NCI-H2171 (cell line): ENCODE measurements around the gene CNOT1.
"Not testable (repeated sequence)": the region's sequence is repeated elsewhere in the genome, so short reads cannot be mapped to it uniquely, and the experiment has no call there.

Experiments used
- DNase-seq: peaks from one replicate; lab custom pipeline; 2025; lab: John Stamatoyannopoulos, UW

The CNOT1 gene

GRCh38 chr16:58502217-58502921 is 127.3 kb downstream of the CNOT1 start:
- DNase-seq: no peak

DNA sequence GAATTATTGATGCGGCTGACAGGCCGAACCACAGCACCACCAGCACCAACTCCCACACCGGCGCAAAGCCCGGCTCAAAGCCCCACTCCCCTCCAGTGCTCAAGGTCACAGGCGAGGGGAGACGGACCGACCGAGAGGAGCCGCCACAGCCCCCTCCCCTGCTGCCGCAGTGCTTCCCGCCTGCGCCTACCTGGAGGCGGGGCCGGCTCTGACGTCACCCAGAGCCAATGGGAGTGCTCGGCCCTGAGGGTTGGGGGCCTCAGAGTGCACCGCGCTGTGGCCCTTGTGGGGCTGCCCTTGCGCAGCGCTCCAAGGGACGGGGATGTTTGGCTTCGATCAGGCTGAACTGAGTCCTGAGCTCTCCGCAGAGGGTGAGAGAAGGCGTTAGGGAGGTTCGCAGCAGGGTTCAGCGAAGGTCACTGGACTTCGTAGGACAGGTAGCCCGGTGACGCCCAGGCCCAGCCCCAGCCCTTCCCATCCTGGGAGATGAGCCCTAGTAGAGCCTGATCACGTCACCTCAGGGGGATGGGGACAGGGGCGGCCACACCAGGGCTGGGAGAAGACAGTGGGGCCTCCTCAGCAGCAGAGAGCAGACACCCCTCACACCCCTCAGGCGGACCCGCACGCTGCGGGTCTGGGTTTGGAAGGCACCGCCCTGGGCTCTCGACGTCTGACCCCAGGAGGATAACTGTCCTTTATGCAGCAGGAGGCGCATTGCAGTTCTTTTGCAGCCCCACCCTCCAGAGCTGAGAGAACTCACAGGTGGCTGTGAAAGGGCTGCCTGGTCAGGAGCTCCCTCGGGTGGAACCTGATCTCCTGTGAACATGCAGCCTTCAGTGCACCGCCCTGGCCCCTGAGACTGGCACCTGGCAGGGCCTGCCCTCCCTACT is 128.1 kb downstream of the CNOT1 start:
- peak; percentile 74 for DNase-seq

GRCh38 chr16:58500430-58501241 is 129.0 kb downstream of the CNOT1 start:
- no peak for DNase-seq

DNA sequence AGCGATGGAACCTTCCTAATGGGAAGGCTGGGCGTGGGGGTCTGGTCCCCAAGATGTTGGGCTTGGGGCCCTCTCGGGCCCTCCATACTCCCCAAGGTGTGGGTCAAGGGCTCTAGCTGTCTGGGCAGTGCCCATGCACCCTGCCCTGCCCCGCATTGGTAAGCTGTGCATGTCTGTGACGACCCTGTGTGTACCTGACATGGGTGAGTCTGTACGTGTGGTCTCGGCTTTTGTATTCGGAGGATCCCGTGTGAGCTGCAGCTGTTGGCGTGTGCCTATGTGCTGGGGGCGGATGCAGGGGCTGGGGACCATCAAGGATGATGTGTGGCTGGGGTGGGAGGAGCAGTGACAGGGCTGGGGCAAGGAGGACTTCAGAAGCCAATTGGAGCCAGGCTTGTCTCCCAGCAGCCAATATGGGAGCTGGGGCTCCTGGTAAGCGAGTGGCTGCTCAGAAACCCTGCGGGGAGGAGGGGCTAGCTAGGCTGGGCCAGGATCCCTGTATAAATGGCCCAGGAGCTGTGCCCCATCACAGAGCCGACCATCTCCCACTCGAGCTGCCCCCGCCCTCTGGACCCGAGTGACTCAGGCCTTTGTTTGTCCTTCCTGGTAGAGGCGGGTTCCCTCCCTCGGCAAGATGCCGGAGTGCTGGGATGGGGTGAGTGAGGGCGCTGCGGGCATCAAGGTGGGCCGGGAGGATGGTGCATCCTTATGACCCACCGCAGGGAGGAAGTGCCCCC is 129.8 kb downstream of the CNOT1 start, which contains the start of gene NDRG4:
TSS of gene NDRG4 (plus strand) at position 529 of the 737 bp plus-strand sequence. CDS start at position 635, 106 bp downstream.
- DNase-seq: peak; percentile 89

- DNase-seq: no peak
These were observed 130.5 kb downstream of the CNOT1 start for GRCh38 chr16:58499092-58499511.

DNA sequence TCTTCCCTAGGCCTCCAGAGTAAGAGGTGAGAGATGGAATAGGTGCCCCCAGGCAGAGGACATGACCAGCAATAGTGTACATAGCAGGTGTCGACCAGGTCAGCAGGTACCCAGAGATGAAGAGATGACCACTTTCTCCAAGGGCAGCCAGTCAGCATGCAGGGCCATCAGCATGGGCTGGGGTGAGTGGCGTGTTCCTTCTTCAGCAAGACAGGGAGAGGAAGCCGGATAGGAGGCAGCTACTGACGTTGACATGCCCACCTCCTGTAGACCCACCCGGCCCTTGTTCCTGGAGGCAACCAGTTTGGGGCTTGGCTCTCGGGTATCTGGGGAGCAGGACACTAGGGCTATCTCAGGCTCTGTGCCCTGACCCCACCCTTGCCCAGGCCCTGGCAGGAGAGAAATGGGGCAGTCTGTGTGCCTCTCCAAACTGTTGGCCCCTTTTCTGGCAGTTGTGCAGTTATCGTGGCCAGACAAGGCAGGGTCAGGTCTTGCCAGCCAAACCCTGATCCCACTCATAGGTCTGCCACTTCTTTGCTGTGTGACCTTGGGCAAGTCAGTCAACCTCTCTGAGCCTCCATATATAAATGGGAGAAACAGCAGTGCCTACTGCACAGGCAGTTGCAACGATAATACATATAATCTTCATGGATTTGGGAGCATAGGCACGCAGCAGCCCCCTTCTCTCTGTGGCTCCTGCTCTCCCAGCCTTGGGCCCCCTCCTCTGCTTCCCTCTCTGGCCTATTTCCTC is 131.1 kb downstream of the CNOT1 start:
- DNase-seq: no peak

GRCh38 chr16:58497935-58498334 is 131.7 kb downstream of the CNOT1 start:
- no peak for DNase-seq

DNA sequence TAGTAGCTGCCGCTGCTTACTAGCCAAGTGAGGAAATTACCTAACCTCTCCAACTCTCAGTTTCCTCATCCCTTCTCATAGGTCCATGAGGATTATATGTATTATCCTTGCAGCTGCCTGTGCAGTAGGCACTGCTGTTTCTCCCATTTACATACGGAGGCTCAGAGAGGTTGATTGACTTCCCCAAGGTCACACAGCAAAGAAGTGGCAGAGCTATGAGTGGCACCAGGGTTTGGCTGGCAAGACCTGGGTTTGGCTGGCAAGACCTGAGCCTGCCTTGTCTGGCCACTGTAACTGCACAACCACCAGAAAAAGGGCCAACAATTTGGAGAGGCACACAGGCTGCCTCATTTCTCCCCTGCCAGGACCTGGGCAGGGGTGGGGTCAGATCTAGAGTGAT is 132.2 kb downstream of the CNOT1 start:
- DNase-seq: no peak

- no peak for DNase-seq
These were observed 133.9 kb downstream of the CNOT1 start for GRCh38 chr16:58495521-58496331.

DNA sequence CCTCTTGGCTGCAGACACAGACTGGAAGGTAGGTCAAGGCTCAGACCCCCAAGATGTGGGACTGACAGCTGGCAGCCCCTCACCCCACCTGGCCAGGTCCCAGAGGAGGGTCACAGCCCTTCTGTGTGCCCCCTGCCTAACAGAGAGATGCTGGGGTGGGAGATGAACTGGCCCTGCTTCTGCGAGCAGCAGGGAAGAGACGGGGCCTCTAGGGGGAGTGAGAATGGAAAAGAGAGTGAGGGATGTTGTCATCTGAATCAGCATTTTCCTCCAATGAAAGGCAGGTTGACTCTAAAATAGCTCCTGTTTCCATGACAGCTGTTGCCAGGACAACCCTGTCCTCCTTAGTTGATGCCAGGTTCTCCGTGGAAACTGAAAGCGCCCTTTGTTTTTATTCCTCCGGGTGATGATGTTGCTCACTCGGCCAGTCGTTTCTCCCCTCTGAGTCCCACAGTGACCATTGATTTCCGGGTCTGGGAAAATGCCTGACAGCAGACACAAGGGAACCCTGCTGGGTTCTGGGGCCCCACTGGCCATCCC is 134.6 kb downstream of the CNOT1 start:
- DNase-seq: peak; percentile 81

- DNase-seq: no peak
These were observed 135.7 kb downstream of the CNOT1 start for GRCh38 chr16:58493756-58494431.

- peak; percentile 20 for DNase-seq
These were observed 136.9 kb downstream of the CNOT1 start for GRCh38 chr16:58492735-58493134.

GRCh38 chr16:58492066-58492465 is 137.6 kb downstream of the CNOT1 start:
- peak; percentile 69 for DNase-seq

DNA sequence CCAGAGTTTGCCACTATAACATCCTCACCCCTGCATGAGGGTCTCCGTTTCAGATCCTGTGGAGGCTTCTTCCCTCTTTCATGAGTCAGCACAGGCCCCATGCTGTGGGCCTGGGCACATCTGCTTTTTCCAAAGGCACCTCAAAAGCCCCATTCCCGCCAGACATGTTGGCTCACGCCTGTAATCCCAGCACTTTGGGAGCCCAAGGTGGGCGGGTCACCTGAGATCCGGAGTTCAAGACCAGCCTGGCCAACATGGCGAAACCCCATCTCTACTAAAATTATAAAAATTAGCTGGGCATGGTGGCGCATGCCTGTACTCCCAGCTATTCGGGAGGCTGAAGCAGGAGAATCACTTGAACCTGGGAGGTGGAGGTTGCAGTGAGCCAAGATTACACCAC is 139.1 kb downstream of the CNOT1 start:
- not testable (repeated sequence) for DNase-seq

DNA sequence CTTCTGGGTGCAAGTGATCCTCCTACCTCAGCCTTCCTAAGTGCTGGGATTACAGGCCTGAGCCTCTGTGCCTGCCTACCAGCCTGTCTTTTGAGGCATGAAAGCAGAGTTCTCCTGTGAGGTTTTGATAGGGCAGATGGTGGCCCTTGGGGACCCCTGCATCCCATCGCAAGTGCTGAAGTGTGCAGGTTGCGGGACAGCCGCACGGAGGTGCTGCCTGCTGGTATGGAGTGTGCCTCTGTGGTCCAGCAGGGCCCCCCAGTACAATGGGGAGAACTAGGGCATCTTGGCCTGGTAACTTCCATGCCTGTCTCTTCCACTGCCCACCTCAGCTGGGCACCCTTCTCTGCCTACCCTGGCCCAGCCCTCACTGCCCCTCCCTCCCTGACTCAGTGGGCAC is 139.6 kb downstream of the CNOT1 start:
- no peak for DNase-seq

DNA sequence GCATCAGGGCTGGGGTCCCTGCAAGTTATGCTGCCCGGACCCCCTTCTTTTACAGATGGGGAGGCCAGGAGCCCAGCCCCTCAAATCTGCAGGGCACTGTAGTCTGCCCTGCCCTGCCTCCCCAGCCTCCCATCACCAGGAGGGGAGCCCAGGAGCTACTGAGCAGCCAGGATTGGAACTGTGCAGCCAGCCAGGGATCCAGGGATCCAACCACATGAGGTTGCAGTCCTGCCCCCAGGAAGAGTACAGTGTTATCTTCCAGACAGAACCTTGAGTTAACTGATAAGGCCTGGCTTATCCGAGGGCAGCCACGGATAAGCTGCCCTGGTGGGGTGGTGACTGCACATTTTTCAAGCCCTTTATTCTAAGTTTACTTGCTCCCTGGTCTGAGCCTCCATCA is 141.1 kb downstream of the CNOT1 start:
- DNase-seq: no peak

DNA sequence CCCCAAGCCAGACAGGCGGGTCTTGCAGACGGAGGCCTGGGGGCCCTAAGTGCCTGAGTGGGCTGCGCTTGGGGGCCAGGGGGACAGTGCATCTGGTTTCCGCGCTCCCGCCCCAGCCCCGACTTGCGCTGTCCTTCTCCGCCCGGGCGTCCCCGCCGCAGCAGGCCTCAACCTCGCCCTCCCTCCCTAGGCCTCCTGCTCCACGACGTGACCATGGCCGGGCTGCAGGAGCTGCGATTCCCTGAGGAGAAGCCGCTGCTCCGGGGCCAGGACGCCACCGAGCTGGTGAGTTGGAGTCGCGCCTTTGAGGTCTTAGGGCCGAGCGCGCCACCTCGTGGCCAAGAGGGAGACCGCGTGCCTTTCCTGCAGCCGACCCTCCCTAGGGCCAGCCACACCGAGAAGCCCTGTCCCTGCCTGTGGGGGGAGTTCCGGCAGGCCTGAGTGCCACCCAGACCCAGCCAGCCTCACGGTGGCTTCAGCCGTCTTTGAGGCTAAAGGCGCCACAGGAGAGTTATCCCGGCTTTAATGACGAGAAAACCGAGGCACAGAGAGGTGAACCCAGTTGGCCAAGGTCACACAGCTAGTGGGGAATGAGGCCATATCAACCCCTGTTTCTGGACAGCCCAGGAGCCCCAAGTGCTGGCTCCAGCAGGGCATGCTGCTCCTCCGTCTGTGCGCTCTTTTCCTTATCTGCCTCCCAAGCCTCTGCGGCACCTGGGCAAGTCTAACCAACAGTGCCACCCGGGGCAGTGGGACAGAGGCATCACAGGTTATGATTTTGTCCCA is 141.9 kb downstream of the CNOT1 start:
- DNase-seq: peak; percentile 75

GRCh38 chr16:58485184-58485887 is 144.3 kb downstream of the CNOT1 start:
- DNase-seq: no peak
